ENCODE results near the gene ESYT3.
"Not testable (repeated sequence)": the region's sequence is repeated elsewhere in the genome, so short reads cannot be mapped to it uniquely, and the experiment has no call there.

Gene ESYT3

DNA sequence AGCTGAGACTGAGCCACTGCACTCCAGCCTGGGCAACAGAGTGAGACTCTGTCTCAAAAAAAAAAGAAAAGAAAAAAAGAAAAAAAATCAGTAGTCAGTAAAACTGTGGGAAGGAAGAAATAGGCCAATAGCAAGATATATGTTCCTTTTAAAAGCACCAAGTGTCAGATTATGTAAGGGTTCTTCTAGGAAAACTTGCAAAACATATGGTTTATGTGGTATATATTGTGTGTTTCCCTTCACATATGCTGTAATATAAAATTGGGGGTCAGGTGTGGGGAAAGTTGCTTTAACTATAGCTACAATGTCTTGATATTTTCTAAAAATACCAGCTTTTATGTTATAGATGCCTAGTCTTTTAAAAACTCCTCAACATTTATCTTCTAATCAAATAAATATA lies 64.6 kb downstream of the ESYT3 start:
- in situ Hi-C loops (cut with MboI; ENCODE audit: low sequenced_read_pairs, unreplicated experiment), result no loop called here
- DNase-seq (ENCODE audit: low spot score), result no peak

GRCh38 chr3:138507524-138507923 lies 73.1 kb downstream of the ESYT3 start:
- in situ Hi-C loops (cut with MboI; ENCODE audit: low sequenced_read_pairs, unreplicated experiment), result no loop called here
- DNase-seq (ENCODE audit: low spot score), result no peak
- TF ChIP-seq, protein P1, sequence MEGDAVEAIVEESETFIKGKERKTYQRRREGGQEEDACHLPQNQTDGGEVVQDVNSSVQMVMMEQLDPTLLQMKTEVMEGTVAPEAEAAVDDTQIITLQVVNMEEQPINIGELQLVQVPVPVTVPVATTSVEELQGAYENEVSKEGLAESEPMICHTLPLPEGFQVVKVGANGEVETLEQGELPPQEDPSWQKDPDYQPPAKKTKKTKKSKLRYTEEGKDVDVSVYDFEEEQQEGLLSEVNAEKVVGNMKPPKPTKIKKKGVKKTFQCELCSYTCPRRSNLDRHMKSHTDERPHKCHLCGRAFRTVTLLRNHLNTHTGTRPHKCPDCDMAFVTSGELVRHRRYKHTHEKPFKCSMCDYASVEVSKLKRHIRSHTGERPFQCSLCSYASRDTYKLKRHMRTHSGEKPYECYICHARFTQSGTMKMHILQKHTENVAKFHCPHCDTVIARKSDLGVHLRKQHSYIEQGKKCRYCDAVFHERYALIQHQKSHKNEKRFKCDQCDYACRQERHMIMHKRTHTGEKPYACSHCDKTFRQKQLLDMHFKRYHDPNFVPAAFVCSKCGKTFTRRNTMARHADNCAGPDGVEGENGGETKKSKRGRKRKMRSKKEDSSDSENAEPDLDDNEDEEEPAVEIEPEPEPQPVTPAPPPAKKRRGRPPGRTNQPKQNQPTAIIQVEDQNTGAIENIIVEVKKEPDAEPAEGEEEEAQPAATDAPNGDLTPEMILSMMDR (IDR thresholded peaks at IDR 0.05; ENCODE audit: borderline replicate concordance, control extremely low read depth, extremely low read depth, insufficient read depth, missing control alignments), result no peak

More for the DNA sequence above, 64.6 kb downstream of the ESYT3 start:
- TF ChIP-seq, protein P1 (IDR thresholded peaks at IDR 0.05; ENCODE audit: borderline replicate concordance, control extremely low read depth, extremely low read depth, insufficient read depth, missing control alignments), result no peak

- DNase-seq (ENCODE audit: low spot score), result no peak
- in situ Hi-C loops (cut with MboI; ENCODE audit: low sequenced_read_pairs, unreplicated experiment), result no loop called here
- TF ChIP-seq, protein P1 (IDR thresholded peaks at IDR 0.05; ENCODE audit: borderline replicate concordance, control extremely low read depth, extremely low read depth, insufficient read depth, missing control alignments), result no peak
These were observed 75.2 kb downstream of the ESYT3 start for GRCh38 chr3:138509586-138509985.

GRCh38 chr3:138511945-138512344 lies 77.5 kb downstream of the ESYT3 start:
- TF ChIP-seq, protein P1 (IDR thresholded peaks at IDR 0.05; ENCODE audit: borderline replicate concordance, control extremely low read depth, extremely low read depth, insufficient read depth, missing control alignments), result no peak
- DNase-seq (ENCODE audit: low spot score), result no peak
- in situ Hi-C loops (cut with MboI; ENCODE audit: low sequenced_read_pairs, unreplicated experiment), result no loop called here

DNA sequence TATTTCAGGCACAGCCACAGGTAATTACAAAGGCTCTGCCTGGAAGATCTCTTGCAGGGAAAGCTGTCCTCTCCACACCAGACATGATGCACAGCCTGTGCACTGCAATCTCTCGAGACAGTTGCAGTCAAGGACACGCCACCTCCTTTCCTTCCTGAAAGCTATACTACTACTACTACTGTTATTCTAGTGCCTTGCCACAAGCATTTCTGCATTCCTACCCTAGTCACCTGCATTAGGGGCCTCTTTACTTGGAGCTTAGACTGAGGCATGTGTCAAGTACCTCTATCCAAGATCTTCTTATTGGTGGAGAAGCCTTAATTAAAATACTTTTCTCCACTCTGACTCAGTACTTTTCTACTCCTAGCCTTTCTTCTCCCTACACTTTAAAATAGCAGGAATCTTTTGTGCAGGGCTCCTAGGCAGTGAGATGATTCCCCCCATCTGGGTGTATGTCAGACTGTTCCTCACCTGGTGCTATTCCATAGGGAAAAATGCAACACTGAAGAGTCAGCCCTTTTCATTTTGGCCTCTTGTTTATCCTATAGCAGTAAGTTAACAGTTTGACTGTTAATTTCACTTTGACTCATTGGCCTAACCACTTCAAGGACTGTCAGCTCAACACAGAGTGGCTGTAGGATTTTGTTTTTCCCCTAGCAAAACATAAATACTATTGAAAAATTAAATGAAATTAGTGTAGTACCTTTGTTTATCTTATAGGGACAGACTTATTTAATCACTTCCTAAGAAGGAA lies 78.9 kb downstream of the ESYT3 start:
- in situ Hi-C loops (cut with MboI; ENCODE audit: low sequenced_read_pairs, unreplicated experiment), result no loop called here
- TF ChIP-seq, protein P1 (IDR thresholded peaks at IDR 0.05; ENCODE audit: borderline replicate concordance, control extremely low read depth, extremely low read depth, insufficient read depth, missing control alignments), result no peak
- DNase-seq (ENCODE audit: low spot score), result peak; percentile 54

- in situ Hi-C loops (cut with MboI; ENCODE audit: low sequenced_read_pairs, unreplicated experiment); DNase-seq (ENCODE audit: low spot score): not testable (repeated sequence)
These were observed 87.0 kb downstream of the ESYT3 start for GRCh38 chr3:138521445-138521844.
